Neural progenitor cell (in vitro differentiated cells): Measurements from ENCODE around the gene C1QTNF7. TPM values are rescaled to one million over a fixed set of nuclear protein-coding genes. Genes with fewer than 3 reads are reported as not detected.

Source experiments
- DNase-seq: peaks from one replicate; pipeline ENCODE4 v3.0.0-alpha.2; 2016; ENCODE audit warnings: low spot score
- H2AFZ ChIP-seq: fragments of 200-600 bp; sonication (generic); replicated peaks from 2 replicates; pipeline ENCODE4 v1.6.1; 2016; ENCODE audit warnings: antibody characterized with exemption
- H3F3A ChIP-seq: fragments of 200-600 bp; sonication (generic); 2 replicates; pipeline ENCODE4 v1.6.1; 2016; ENCODE audit warnings: antibody characterized with exemption, low read depth
- H3K27ac ChIP-seq: fragments of 200-600 bp; sonication (generic); 2 replicates; pipeline ENCODE4 v1.5.1; 2016; ENCODE audit warnings: mild to moderate bottlenecking
- H3K27me3 ChIP-seq: fragments of 200-600 bp; sonication (generic); 2 replicates; pipeline ENCODE4 v1.6.1; 2016; ENCODE audit warnings: mild to moderate bottlenecking, moderate library complexity
- H3K36me3 ChIP-seq: fragments of 200-600 bp; sonication (generic); 2 replicates; pipeline ENCODE4 v1.5.1; 2016
- H3K4me1 ChIP-seq: fragments of 200-600 bp; sonication (generic); 2 replicates; pipeline ENCODE4 v1.6.1; 2016; ENCODE audit warnings: mixed run types
- H3K4me2 ChIP-seq: fragments of 200-600 bp; sonication (generic); 2 replicates; pipeline ENCODE4 v1.6.1; 2016
- H3K4me3 ChIP-seq: fragments of 200-600 bp; sonication (generic); 2 replicates; pipeline ENCODE4 v1.5.1; 2016
- H3K79me2 ChIP-seq: fragments of 200-600 bp; sonication (generic); 2 replicates; pipeline ENCODE4 v1.6.1; 2016; ENCODE audit warnings: low read depth
- H3K9ac ChIP-seq: fragments of 200-600 bp; sonication (generic); 2 replicates; pipeline ENCODE4 v1.6.1; 2016
- H3K9me3 ChIP-seq: fragments of 200-600 bp; sonication (generic); 2 replicates; pipeline ENCODE4 v1.5.1; 2016; ENCODE audit warnings: low read depth
- H4K20me1 ChIP-seq: fragments of 200-600 bp; sonication (generic); 2 replicates; pipeline ENCODE4 v1.6.1; 2016; ENCODE audit warnings: low read depth
- H3K27ac Mint-ChIP-seq: 3 replicates; pipeline ENCODE4 v1.8.0; 2021; ENCODE audit warnings: mixed read lengths
- H3K27me3 Mint-ChIP-seq: 2 replicates; pipeline ENCODE4 v1.8.0; 2022; ENCODE audit warnings: low read depth, mild to moderate bottlenecking, inconsistent platforms, moderate library complexity, mixed read lengths; ENCODE audit not compliant: insufficient read depth
- H3K36me3 Mint-ChIP-seq: 3 replicates; pipeline ENCODE4 v1.8.0; 2021; ENCODE audit warnings: mixed read lengths
- H3K4me1 Mint-ChIP-seq: 3 replicates; pipeline ENCODE4 v1.8.0; 2021; ENCODE audit warnings: mixed read lengths
- H3K4me3 Mint-ChIP-seq: 3 replicates; pipeline ENCODE4 v1.8.0; 2021; ENCODE audit warnings: mild to moderate bottlenecking, moderate library complexity, mixed read lengths
- H3K9me3 Mint-ChIP-seq: 3 replicates; pipeline ENCODE4 v1.8.0; 2020; ENCODE audit warnings: mixed read lengths
- CTCF ChIP-seq: fragments of 200-600 bp; sonication (generic); IDR thresholded peaks from 2 replicates; pipeline ENCODE4 v1.5.1; 2017; ENCODE audit warnings: antibody characterized with exemption, mild to moderate bottlenecking
- EZH2 ChIP-seq: fragments of 200-600 bp; sonication (generic); IDR thresholded peaks from 2 replicates; pipeline ENCODE4 v1.6.1; 2017; ENCODE audit warnings: antibody characterized with exemption, mild to moderate bottlenecking, moderate library complexity
- EZH2phosphoT487 ChIP-seq: fragments of 200-600 bp; sonication (generic); IDR thresholded peaks from 2 replicates; pipeline ENCODE4 v1.6.1; 2017; ENCODE audit warnings: antibody characterized with exemption
- total RNA-seq: library from RNA; depleted of rRNA; stranded (reverse); fragments of >200 nt; gene quantifications from 2 replicates; pipeline ENCODE4 v1.2.3, GENCODE V29; 2015; ENCODE audit warnings: low replicate concordance

C1QTNF7 gene
- total RNA-seq, 1 donor from 2014 or later, result not detected

GRCh38 chr4:15427161-15427560, 672 bp upstream of the C1QTNF7 start:
- no peaks in the 10 kb centered on the region for H3F3A ChIP-seq
- H4K20me1 ChIP-seq, result no peaks in the 10 kb centered on the region
- H3K4me1 ChIP-seq, result no peaks in the 10 kb centered on the region
- H3K79me2 ChIP-seq, result no peaks in the 10 kb centered on the region
- H3K4me1 Mint-ChIP-seq, result no peaks in the 10 kb centered on the region
- no peak overlapping the region for H3K4me3 ChIP-seq
- no peak for DNase-seq
- H2AFZ ChIP-seq, result no peak overlapping the region
- H3K9me3 ChIP-seq, result no peaks in the 10 kb centered on the region
- TF ChIP-seq CTCF, result no peak
- TF ChIP-seq EZH2, result no peak
- no peak for TF ChIP-seq EZH2phosphoT487
- H3K27me3 ChIP-seq, result no peaks in the 10 kb centered on the region
- no peak overlapping the region for H3K27ac ChIP-seq
- H3K27ac Mint-ChIP-seq, result no peak overlapping the region
- no peaks in the 10 kb centered on the region for H3K27me3 Mint-ChIP-seq
- H3K9me3 Mint-ChIP-seq, result no peaks in the 10 kb centered on the region
- no peak overlapping the region for H3K4me3 Mint-ChIP-seq
- no peak overlapping the region for H3K9ac ChIP-seq
- no peaks in the 10 kb centered on the region for H3K36me3 Mint-ChIP-seq
- no peaks in the 10 kb centered on the region for H3K36me3 ChIP-seq
- no peak overlapping the region for H3K4me2 ChIP-seq

DNA sequence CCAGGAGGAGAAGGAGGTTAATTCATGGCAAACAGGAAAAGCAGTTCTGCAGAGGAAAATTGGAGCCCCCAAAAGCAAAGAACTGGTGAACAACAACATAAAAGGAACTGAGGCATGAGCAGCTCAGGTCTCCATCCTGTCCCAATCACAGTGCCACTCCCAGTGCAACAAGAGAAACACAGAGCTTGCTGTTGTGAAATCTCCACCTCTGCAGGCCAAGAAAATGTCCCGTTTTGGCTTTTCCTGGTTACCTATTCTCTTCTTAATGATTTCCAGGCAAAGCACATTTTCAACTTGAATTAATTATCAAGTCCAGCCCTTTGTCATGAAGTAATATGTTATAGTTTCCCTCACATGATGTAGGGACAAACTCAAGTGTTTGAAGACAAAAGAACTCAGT, 778 bp downstream of the C1QTNF7 start:
- Histone ChIP-seq H4K20me1 (no peaks in the 10 kb centered on the region), H3K27ac (no peak overlapping the region), H3K27me3 (no peaks in the 10 kb centered on the region), H2AFZ (no peak overlapping the region), H3K4me2 (no peak overlapping the region), H3K9ac (no peak overlapping the region), H3K79me2 (no peaks in the 10 kb centered on the region), H3K9me3 (no peaks in the 10 kb centered on the region), H3K4me3 (no peak overlapping the region), H3K4me1 (no peaks in the 10 kb centered on the region), H3K36me3 (no peaks in the 10 kb centered on the region), H3F3A (no peaks in the 10 kb centered on the region)
- H3K4me3 Mint-ChIP-seq, result no peak overlapping the region
- H3K36me3 Mint-ChIP-seq, result no peaks in the 10 kb centered on the region
- TF ChIP-seq CTCF, result no peak
- TF ChIP-seq EZH2phosphoT487, result no peak
- TF ChIP-seq EZH2, result no peak
- DNase-seq, result no peak
- no peaks in the 10 kb centered on the region for H3K4me1 Mint-ChIP-seq
- H3K27me3 Mint-ChIP-seq, result no peaks in the 10 kb centered on the region
- no peak overlapping the region for H3K27ac Mint-ChIP-seq
- H3K9me3 Mint-ChIP-seq, result no peaks in the 10 kb centered on the region

DNA sequence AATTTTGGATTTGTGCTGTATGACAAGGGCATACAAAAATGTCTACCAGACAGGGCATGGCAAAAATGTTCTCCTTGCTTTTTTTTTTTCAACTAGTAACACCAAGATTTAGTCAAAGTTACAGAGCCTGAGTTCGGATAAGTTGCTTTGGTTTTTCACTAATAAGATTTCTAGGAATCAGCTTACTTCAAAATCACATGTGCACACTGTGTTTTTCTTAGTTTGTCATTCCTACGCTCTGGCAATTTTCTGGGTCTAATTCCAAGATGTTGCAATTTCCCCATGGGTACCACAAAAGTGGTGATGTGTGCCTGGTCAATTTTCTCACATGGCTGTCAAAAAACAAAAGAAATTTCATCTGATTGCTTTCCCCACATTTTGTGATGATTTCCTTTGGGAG, 6.3 kb downstream of the C1QTNF7 start:
- Histone ChIP-seq H3K9me3 (no peaks in the 10 kb centered on the region), H2AFZ (no peak overlapping the region), H3K36me3 (no peaks in the 10 kb centered on the region), H3K79me2 (no peaks in the 10 kb centered on the region), H3K4me2 (no peak overlapping the region), H3K27me3 (no peaks in the 10 kb centered on the region), H3K4me3 (no peak overlapping the region), H3K4me1 (no peaks in the 10 kb centered on the region), H3F3A (no peaks in the 10 kb centered on the region), H3K27ac (no peak overlapping the region), H4K20me1 (no peaks in the 10 kb centered on the region), H3K9ac (no peak overlapping the region)
- H3K4me3 Mint-ChIP-seq, result no peak overlapping the region
- no peaks in the 10 kb centered on the region for H3K9me3 Mint-ChIP-seq
- no peak for DNase-seq
- H3K36me3 Mint-ChIP-seq, result no peaks in the 10 kb centered on the region
- peaks cover 2% of the 10 kb centered on the region for H3K27me3 Mint-ChIP-seq
- H3K4me1 Mint-ChIP-seq, result no peaks in the 10 kb centered on the region
- TF ChIP-seq EZH2phosphoT487 (no peak), CTCF (no peak), EZH2 (no peak)
- no peak overlapping the region for H3K27ac Mint-ChIP-seq

GRCh38 chr4:15434676-15435075, 6.8 kb downstream of the C1QTNF7 start:
- H3K4me1 Mint-ChIP-seq, result no peaks in the 10 kb centered on the region
- H3K36me3 Mint-ChIP-seq, result no peaks in the 10 kb centered on the region
- no peaks in the 10 kb centered on the region for H3K79me2 ChIP-seq
- no peak overlapping the region for H3K27ac ChIP-seq
- no peak overlapping the region for H2AFZ ChIP-seq
- H3K27ac Mint-ChIP-seq, result no peak overlapping the region
- H3K27me3 Mint-ChIP-seq, result peaks cover 2% of the 10 kb centered on the region
- no peaks in the 10 kb centered on the region for H3F3A ChIP-seq
- H3K4me1 ChIP-seq, result no peaks in the 10 kb centered on the region
- H3K36me3 ChIP-seq, result no peaks in the 10 kb centered on the region
- no peak overlapping the region for H3K4me2 ChIP-seq
- H3K9ac ChIP-seq, result no peak overlapping the region
- DNase-seq, result no peak
- no peaks in the 10 kb centered on the region for H3K9me3 Mint-ChIP-seq
- TF ChIP-seq EZH2phosphoT487 (no peak), CTCF (no peak), EZH2 (no peak)
- no peak overlapping the region for H3K4me3 ChIP-seq
- H3K4me3 Mint-ChIP-seq, result no peak overlapping the region
- H3K27me3 ChIP-seq, result no peaks in the 10 kb centered on the region
- no peaks in the 10 kb centered on the region for H4K20me1 ChIP-seq
- no peaks in the 10 kb centered on the region for H3K9me3 ChIP-seq
